ENCODE results near the gene FMO5. TPM values are rescaled to one million over a fixed set of nuclear protein-coding genes. Genes with fewer than 3 reads are reported as not detected.
"Not testable (repeated sequence)": the region's sequence is repeated elsewhere in the genome, so short reads cannot be mapped to it uniquely, and the experiment has no call there.

The FMO5 gene
- total RNA-seq, 3 donors from 2014 or later: 25.2 to 111 (median 55.7) TPM

DNA sequence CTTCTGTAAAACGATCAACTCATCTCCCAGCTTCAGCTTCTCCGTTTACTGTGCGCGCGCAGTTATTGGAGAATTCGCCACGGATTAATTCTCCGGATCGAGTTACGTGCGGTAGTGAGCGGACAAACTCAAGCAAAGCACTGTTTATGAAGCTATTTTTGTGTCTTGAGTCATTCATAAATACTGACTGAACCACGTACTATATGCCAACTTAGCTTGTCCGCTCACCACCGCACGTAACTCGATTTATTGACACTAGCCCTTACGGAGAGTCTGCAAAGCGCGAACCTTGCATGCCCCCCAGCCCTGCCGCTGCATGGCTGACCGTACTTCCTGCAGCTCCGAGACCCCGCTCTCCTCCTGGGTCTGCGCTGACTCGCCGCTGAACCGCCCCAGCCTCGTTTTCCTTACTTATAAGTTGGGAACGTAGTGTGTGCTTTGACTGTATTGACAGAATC is 18.1 kb upstream of the FMO5 start:
- Histone ChIP-seq H3K9me3 (no peaks in the 10 kb centered on the region), H3K4me1 (ENCODE audit: low read depth) (peaks cover 20% of the 10 kb centered on the region), H3K36me3 (ENCODE audit: low read depth) (no peaks in the 10 kb centered on the region), H3K4me3 (peak overlapping the region; percentile 88)
- ATAC-seq: peak; percentile 11
- TF ChIP-seq, protein P1, sequence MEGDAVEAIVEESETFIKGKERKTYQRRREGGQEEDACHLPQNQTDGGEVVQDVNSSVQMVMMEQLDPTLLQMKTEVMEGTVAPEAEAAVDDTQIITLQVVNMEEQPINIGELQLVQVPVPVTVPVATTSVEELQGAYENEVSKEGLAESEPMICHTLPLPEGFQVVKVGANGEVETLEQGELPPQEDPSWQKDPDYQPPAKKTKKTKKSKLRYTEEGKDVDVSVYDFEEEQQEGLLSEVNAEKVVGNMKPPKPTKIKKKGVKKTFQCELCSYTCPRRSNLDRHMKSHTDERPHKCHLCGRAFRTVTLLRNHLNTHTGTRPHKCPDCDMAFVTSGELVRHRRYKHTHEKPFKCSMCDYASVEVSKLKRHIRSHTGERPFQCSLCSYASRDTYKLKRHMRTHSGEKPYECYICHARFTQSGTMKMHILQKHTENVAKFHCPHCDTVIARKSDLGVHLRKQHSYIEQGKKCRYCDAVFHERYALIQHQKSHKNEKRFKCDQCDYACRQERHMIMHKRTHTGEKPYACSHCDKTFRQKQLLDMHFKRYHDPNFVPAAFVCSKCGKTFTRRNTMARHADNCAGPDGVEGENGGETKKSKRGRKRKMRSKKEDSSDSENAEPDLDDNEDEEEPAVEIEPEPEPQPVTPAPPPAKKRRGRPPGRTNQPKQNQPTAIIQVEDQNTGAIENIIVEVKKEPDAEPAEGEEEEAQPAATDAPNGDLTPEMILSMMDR (IDR thresholded peaks at IDR 0.05): no peak
- peak; percentile 49 to 62 (median 58) for DNase-seq
- intact Hi-C loops (cut with DNase I, micrococcal nuclease): loop anchor here (2.0 to 5.0 kb wide), 2 partner anchors 70 to 71 kb away; partner anchors contain the start of gene PRKAB2 (in 2 of the 2)

DNA sequence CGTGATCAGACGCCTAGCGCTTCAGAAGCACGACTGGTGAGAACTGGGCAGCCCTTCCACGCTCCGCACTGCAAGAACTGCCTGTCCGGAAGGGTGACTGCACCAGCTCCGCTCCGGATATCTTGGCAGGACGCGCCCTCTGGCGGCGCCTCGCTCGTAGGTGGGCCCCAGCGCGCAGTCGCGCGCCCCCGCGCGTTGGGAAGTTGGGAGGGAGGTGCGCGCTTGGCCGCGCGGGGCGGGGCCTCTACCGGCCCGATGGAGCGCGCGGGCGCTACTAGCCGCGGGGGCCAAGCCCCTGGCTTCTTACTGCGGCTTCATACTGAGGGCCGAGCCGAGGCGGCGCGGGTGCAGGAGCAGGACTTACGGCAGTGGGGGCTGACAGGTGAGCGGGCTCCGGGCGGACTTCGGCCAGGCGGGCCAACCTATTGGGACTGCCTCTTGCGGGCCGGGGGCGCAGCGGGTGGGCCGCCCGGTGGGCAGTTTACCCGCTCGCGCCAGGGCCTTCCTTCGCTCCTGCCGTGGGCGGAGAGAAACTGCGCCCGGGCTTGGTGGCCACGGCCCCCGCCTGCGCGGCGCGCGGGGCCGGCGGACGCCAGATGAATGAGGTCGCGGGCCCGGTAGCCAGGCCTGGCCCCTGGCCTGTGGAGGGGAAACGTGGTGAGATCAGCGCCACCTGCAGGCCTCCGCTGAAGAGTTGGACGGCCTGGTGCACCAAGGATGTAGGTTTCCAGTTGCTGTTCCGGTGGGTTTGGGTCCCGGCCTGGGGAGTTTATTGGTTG is 17.5 kb upstream of the FMO5 start, which contains the start of gene CHD1L:
Gene CHD1L (plus strand): TSS at position 236 of the 779 bp plus-strand sequence. CDS start 20 bp downstream, at position 256.
- Histone ChIP-seq H3K9me3 (no peaks in the 10 kb centered on the region), H3K36me3 (ENCODE audit: low read depth) (no peaks in the 10 kb centered on the region), H3K4me3 (peak within 1 kb of the TSS; percentile 88), H3K4me1 (ENCODE audit: low read depth) (peaks cover 22% of the 10 kb centered on the region)
- DNase-seq: peak; percentile 97 to 99 (median 99)
- intact Hi-C loops (cut with DNase I, micrococcal nuclease): loop anchor here (2.0 to 5.0 kb wide), 2 partner anchors 70 kb away; partner anchors contain the start of gene PRKAB2 (in 2 of the 2)
- TF ChIP-seq, protein P1 (IDR thresholded peaks at IDR 0.05): peak; percentile 84
- peak; percentile 96 for ATAC-seq

DNA sequence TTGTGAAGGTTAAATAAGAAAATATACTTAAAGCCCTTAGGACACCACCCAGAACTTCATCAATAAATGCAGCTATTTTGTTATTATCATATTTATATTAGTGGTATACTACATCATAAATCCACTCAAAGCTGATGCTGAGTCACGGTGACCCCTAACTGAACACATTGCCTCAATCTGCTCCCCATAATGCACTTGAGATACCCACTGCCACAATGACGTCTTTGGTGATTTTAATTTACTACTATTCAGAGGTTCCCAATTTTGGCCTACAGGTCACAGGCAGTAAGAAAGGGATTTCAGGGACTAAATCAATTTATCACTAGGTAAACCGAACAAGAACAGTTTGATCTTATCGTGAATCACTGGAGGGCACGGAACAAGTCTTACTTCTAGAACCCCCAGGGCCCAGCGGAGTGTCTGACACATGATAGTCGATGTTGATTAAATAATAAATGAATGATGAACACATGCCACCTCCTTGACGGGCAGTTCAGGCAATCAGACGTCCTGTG is 16.9 kb upstream of the FMO5 start:
- intact Hi-C loops (cut with DNase I, micrococcal nuclease): loop anchor here (2.0 to 5.0 kb wide), 2 partner anchors 69 to 70 kb away; partner anchors contain the start of gene PRKAB2 (in 2 of the 2)
- ATAC-seq: no peak
- no peak for DNase-seq
- Histone ChIP-seq H3K9me3 (no peaks in the 10 kb centered on the region), H3K4me1 (ENCODE audit: low read depth) (peaks cover 28% of the 10 kb centered on the region), H3K36me3 (ENCODE audit: low read depth) (no peaks in the 10 kb centered on the region), H3K4me3 (no peak overlapping the region)
- TF ChIP-seq, protein P1 (IDR thresholded peaks at IDR 0.05): no peak

DNA sequence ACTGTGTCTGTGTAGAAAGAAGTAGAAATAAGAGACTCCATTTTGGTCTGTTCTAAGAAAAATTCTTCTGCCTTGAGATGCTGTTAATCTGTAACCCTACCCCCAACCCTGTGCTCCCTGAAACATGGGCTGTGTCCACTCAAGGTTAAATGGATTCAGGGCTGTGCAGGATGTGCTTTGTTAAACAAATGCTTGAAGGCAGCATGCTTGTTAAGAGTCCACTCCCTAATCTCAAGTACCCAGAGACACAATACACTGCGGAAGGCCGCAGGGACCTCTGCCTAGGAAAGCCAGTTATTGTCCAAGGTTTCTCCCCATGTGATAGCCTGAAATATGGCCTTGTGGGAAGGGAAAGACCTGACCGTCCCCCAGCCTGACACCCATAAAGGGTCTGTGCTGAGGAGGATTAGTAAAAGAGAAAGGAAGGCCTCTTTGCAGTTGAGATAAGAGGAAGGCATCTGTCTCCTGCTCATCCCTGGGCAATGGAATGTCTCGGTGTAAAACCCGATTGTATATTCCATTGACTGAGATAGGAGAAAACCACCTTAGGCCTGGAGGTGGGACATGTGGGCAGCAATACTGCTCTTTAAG is 15.1 kb upstream of the FMO5 start:
- not testable (repeated sequence) for ATAC-seq; H3K4me3 ChIP-seq; H3K36me3 ChIP-seq (ENCODE audit: low read depth); H3K9me3 ChIP-seq; DNase-seq
- H3K4me1 ChIP-seq (ENCODE audit: low read depth): peaks cover 34% of the 10 kb centered on the region
- intact Hi-C loops (cut with DNase I, micrococcal nuclease): loop anchor here in 1 of 2 donors (5.0 kb wide), 1 partner anchor 68 kb away; the partner anchor contains the start of gene PRKAB2

DNA sequence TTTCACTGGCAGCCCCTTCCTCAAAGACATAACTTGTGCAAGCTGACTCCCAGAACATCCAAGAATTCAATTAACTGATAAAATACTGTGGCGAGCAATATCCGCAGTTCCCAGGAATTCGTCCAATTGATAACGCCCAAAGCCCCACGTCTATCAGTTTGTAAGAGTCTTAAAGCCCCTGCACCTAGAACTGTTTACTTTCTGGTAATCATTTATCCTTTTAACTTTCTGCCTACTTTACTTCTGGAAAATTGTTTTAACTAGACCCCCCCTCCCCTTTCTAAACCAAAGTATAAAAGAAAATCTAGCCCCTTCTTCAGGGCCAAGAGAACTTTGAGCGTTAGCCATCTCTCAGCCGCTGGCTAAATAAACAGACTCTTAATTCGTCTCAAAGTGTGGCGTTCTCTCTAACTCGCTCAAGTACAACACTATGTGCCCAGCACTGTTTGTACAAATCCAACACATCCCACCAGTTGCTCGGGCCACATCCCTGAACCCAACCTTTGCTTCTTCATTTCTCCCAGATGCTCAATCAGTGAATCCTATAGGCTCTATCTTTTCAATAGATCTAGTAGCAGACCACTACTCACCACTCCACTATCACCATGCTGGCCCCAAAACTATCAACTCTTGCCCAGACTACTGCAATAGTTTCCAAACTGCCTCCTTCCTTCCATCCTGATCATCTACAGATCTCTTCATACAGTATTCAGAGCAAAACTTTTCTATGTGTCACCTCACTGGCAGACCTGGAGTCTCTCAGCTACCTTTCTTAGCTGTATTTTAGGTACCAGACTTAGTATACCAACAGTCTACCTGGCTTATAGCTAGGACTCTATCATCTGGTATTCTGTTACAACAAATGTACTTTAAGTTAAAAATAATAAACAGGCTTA is 14.0 kb upstream of the FMO5 start:
- no peak for ATAC-seq
- no peak for DNase-seq
- Histone ChIP-seq H3K9me3 (no peaks in the 10 kb centered on the region), H3K36me3 (ENCODE audit: low read depth) (no peaks in the 10 kb centered on the region), H3K4me1 (ENCODE audit: low read depth) (peaks cover 34% of the 10 kb centered on the region), H3K4me3 (no peak overlapping the region)
- TF ChIP-seq, protein P1 (IDR thresholded peaks at IDR 0.05): no peak
- intact Hi-C loops (cut with DNase I, micrococcal nuclease): no loop called here

All from mucosa of descending colon (tissue), 3 donors.